AG04449 (cell line): ENCODE results near the gene FOXP3.

Experiments
- CTCF ChIA-PET: fragments of 350-600 bp; formaldehyde crosslinking; extraction: SDS; loops from one replicate; lab custom pipeline; 2021; ENCODE audit warnings: antibody characterized with exemption; lab: Yijun Ruan, JAX
- POLR2A ChIA-PET: fragments of 400-600, 350-600 bp; formaldehyde crosslinking; extraction: SDS; loops from one replicate; lab custom pipeline; 2020; ENCODE audit warnings: antibody characterized with exemption, inconsistent platforms; lab: Yijun Ruan, JAX
- DNase-seq: peaks from one replicate; pipeline ENCODE4 v3.0.0-alpha.2; 2010; ENCODE audit warnings: low read depth, low spot score
- H3K4me3 ChIP-seq: 2 replicates; pipeline ENCODE4 v1.5.1; 2011; ENCODE audit warnings: low read depth, mild to moderate bottlenecking, control low read depth, low read length
- TF ChIP-seq, protein P1 (sequence below): IDR thresholded peaks from one replicate; pipeline ENCODE4 v1.5.1; 2011; ENCODE audit warnings: mild to moderate bottlenecking, moderate library complexity, low read length, control low read depth, inconsistent platforms; ENCODE audit not compliant: insufficient read depth; ENCODE audit errors: missing control alignments

The FOXP3 gene

DNA sequence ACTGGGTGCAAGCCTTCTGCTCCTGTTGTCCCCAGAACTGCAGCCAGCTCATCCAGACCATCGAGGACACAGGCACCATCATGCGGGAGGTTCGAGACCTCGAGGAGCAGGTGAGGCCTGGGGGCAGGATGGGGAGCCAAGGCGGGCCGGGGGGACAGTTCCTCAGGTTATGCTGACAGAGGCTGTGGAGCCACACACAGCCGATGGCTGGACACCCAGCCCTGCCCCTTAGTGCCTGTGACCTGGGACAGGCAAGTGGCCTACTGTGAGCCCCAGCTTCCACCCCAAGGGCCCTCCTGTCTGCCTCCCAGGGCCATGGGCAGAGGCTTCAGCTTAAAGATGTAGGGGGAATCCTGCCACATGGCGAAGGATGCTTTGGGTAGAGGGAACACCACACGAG lies 14.9 kb downstream of the FOXP3 start:
- ChIA-PET CTCF (no interaction called here), POLR2A (no interaction called here)
- TF ChIP-seq, protein P1, sequence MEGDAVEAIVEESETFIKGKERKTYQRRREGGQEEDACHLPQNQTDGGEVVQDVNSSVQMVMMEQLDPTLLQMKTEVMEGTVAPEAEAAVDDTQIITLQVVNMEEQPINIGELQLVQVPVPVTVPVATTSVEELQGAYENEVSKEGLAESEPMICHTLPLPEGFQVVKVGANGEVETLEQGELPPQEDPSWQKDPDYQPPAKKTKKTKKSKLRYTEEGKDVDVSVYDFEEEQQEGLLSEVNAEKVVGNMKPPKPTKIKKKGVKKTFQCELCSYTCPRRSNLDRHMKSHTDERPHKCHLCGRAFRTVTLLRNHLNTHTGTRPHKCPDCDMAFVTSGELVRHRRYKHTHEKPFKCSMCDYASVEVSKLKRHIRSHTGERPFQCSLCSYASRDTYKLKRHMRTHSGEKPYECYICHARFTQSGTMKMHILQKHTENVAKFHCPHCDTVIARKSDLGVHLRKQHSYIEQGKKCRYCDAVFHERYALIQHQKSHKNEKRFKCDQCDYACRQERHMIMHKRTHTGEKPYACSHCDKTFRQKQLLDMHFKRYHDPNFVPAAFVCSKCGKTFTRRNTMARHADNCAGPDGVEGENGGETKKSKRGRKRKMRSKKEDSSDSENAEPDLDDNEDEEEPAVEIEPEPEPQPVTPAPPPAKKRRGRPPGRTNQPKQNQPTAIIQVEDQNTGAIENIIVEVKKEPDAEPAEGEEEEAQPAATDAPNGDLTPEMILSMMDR = no peak
- no peak for DNase-seq
- no peak overlapping the region for H3K4me3 ChIP-seq

DNA sequence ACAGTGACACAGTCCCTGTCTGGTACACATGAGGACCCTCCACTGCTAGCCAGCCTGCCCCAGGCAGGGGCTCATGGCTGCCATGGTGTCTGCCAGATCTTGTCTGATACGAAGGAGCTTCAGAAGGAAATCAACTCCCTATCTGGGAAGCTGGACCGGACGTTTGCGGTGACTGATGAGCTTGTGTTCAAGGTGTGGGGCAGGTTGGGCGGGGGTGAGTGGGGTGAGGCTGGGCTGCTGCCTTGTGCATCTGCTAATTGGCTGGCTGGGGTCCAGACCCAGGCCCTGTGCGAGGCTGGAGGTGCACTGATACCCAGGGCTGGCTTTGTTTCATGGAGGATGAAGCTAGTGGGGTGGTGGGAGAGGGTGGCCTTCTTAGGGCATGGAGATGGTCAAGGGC lies 15.4 kb downstream of the FOXP3 start:
- H3K4me3 ChIP-seq = no peak overlapping the region
- POLR2A ChIA-PET = no interaction called here
- DNase-seq = no peak
- CTCF ChIA-PET = no interaction called here
- TF ChIP-seq, protein P1 = no peak

DNA sequence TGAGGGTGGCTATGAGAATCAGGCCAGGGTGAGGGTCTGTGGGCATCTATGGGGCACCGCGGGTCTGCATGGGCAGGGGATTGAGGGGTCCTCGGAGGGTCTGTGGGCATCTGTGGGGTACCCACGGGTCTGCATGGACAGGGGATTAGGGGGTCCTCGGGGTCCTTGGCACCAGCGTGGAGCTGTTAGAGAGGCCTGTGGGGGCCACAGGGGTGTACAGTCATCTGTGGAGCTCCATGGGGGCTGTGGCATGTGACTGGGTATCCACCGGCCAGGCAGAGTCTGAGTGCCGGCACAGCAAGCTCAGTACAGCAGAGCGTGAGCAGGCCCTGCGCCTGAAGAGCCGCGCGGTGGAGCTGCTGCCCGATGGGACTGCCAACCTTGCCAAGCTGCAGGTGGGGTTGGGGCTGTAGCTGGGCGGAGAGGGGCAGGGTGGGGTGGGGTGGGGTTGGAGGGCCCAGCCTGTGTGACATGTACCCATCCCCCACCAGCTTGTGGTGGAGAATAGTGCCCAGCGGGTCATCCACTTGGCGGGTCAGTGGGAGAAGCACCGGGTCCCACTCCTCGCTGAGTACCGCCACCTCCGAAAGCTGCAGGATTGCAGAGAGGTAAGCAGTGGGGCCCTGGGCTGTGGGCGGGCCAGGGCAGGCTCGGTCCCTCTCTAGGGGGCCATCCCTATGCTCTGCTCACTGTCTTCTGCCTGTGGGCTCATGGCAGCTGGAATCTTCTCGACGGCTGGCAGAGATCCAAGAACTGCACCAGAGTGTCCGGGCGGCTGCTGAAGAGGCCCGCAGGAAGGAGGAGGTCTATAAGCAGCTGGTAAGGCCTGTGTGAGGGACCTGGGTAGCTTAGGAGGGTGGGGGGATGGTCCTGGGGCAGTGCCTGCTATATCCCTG lies 16.3 kb downstream of the FOXP3 start:
- TF ChIP-seq, protein P1 = no peak
- CTCF ChIA-PET = no interaction called here
- POLR2A ChIA-PET = no interaction called here
- DNase-seq = no peak
- H3K4me3 ChIP-seq = no peak overlapping the region

DNA sequence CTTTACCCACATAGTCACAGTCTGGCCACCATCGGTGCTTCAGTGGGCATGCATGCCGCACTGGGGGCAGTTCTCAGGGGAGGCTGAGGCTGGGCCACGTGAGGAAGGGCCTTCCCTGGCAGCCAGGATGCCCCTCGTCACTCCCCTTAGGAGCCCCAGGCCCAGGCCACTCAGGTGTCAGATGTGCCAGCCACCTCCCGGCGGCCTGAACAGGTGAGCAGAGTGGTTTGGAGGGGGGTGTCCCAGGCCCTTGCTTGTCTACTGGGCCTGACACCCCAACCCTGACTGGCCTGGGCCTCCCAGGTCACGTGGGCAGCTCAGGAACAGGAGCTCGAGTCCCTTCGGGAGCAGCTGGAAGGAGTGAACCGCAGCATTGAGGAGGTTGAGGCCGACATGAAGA lies 17.2 kb downstream of the FOXP3 start:
- no peak for DNase-seq
- TF ChIP-seq, protein P1 = no peak
- H3K4me3 ChIP-seq = no peak overlapping the region
- ChIA-PET CTCF (no interaction called here), POLR2A (no interaction called here)

DNA sequence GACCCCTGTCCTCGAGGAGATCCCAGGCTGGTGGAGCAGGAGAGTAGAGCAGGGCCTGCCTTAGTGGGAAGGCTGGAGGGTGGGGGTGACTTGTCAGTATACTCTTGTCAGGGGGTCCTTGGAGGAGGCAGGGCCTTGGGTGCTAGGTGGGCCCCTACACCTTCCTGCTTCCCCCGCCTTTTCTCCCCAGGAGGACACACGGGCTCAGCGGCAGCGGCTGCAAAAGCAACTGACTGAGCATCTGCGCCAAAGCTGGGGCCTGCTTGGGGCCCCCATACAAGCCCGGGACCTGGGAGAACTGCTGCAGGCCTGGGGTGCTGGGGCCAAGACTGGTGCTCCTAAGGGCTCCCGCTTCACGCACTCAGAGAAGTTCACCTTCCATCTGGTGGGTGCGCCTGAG lies 18.0 kb downstream of the FOXP3 start:
- POLR2A ChIA-PET = no interaction called here
- CTCF ChIA-PET = no interaction called here
- H3K4me3 ChIP-seq = no peak overlapping the region
- no peak for DNase-seq
- TF ChIP-seq, protein P1 = no peak

DNA sequence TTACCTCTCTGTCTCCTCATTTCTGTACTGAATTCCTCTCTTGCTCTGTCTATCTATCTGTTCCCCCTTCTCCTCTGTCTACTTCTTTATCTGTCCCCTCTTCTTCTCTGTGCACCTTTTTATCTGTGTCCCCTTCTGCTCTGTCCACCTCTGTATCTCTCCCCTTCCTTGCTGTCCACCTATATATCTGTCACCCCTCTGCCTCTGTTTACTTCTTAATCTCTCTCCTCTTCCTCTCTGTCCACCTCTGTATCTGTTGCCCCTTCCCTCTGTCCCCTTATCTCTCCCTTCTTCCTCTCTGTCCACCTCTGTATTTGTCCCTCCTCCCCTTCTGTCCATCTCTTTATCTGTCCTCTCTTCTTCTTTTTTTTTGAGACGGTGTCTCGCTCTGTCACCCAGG lies 20.3 kb downstream of the FOXP3 start:
- TF ChIP-seq, protein P1 = no peak
- no peak overlapping the region for H3K4me3 ChIP-seq
- DNase-seq = no peak
- CTCF ChIA-PET = no interaction called here
- POLR2A ChIA-PET = no interaction called here
